GM18909 (cell line): ENCODE data around the gene SIGLEC1.

Experiments
- ATAC-seq: cut with Tn5 transposase; IDR thresholded peaks from one replicate; pipeline ENCODE4 v1.9.1; 2021; ENCODE audit warnings: mild to moderate bottlenecking; ENCODE audit not compliant: unreplicated experiment, poor library complexity

Gene SIGLEC1

DNA sequence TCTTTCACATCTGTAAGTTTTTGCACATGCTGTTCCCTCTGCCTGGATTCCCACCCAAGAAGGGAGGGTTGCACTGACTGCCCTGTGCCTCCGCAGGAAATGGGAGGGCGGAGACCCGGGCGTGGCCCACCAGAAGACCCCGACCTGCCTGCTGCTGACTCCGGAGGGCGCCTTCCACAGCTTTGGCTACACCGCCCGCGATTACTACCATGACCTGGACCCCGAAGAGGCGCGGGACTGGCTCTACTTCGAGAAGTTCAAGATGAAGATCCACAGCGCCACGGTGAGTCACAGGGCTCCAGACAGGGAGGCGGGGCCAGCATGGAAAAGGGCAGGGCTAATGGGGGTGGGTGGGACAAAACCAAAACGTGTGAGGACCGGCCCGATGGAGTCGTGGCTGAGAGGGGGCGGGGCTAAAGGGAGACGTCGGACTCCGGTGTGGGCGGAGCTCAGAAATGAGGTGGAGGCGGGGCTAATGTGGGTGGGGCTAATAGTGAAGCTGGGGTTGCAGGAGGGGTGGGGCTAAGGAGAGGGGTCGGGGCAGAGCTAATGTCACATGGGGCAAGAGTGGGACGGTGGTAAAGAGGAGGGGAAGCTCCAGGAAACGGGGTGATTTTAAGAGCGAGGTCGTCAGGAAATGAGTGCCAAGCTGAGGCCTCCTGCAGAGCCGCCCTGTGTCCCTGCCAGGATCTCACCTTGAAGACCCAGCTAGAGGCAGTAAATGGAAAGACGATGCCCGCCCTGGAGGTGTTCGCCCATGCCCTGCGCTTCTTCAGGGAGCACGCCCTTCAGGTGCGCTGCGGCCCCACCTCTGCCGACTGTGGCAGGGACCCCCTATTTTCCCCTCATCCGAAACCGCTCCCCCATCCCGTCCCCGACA is 32.6 kb upstream of the SIGLEC1 start:
- ATAC-seq, result no peak

DNA sequence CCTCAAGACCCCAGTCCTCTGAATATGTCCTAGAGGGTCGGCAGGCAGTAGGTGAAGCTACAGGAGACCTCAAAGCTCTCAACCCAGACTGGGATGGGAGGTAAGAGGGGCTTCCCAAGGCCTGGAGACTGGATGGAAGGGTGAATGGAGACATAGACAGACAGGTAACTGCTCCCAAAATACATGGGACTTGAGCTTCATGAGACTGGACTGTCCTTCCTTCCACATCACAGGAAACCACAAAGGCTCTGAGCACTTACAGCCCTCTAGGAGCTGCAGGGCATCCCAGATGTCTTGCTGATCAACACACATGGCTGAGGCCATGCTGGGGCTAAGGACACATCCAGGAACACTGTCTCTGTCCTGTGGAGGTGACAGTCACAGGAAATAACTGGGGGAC is 31.6 kb upstream of the SIGLEC1 start:
- no peak for ATAC-seq

GRCh38 chr20:3743251-3743650 is 30.9 kb upstream of the SIGLEC1 start:
- ATAC-seq, result no peak

DNA sequence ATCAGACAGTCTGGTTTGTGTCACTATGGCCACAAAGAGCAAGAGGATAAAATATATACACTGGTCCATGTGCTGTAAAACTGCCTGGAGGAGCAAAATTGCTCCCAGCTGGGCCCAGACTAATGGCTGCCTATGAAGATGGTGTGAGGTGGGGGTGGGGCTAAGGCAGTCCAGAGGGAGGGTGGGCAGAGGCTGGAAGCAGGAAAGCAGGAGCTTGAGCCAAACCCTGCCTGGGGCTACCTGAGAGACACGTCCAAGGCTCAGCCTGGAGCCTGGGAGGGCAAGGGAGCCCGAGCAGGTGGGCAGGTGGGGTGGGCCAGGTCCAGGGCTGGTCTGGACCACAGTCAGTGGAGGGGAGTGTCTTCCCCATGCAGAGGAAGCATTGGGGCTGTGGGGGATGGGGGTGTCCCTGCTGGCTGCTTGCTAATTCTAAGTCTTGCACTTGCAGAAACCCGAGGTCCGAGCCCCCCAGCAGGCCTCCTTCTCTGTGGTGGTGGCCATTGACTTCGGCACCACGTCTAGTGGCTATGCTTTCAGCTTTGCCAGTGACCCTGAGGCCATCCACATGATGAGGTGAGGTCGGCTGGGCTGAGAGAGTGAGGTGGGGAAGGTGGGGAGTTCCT is 29.5 kb upstream of the SIGLEC1 start:
- ATAC-seq, result no peak

GRCh38 chr20:3740615-3741301 is 28.4 kb upstream of the SIGLEC1 start:
- ATAC-seq, result no peak

DNA sequence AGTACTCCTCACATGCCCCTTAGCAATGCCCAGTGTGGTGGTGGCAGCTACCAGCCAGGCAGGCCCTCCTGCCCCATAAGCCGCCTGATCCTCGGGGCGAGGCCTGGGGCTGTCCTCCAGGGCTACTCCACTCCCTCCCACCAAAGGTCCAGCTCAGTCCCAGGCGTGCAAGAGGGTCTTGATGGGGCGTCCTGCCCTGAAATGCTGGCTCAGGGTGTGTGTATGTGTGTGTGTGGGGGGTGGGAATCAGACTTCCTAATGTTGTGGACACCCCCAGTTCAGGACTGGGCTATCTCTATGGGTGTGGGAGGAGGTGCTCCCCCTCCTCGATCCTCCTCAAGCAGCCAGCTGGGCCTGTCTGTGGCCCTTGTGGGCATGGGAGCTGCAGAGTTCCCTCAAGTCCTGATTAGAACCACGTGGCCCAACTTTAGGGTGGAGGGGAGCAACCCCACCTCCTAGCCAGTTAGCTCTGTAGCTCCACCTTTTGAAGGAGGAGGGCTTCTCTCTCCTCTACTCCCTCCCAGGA is 27.6 kb upstream of the SIGLEC1 start:
- no peak for ATAC-seq

- ATAC-seq, result no peak
Observed at GRCh38 chr20:3739054-3739925, 26.9 kb upstream of the SIGLEC1 start.

GRCh38 chr20:3738111-3739053 is 26.0 kb upstream of the SIGLEC1 start:
- no peak for ATAC-seq

- no peak for ATAC-seq
Observed at GRCh38 chr20:3735768-3736167, 23.4 kb upstream of the SIGLEC1 start.

DNA sequence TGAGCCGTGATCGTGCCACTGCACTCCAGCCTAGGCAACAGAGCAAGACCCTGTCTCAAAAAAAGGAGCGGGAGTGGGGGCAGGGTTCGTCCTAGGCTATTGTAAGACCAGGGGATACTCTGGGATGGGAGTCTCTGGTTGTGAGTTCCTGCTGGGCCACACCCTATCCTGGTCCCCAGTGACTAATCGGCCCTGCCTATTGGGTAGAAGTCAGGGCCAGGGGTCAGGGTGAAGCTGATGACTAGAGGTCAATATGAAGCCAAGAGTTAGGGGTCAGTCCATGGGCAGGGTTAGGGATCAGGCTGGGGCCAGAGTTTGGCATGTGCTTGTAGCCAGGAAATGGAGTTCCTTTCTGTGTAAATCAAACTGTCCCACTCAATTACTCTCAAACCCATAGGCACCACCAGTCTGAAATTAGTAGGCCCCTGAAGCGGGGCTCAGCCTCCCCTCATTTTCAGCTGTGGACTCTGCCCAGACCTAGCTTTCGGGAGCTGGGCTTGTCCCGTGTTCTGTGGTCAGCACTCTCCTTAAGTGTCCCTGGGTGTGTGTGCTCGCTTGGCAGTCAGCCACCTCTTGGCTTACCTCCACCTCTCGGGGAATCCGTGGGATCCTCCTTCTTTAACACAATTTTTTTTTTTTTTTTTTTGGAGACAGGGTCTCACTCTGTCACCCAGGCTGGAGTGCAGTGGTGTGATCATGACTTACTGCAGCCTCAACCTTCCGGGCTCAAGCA is 21.9 kb upstream of the SIGLEC1 start:
- no peak for ATAC-seq

DNA sequence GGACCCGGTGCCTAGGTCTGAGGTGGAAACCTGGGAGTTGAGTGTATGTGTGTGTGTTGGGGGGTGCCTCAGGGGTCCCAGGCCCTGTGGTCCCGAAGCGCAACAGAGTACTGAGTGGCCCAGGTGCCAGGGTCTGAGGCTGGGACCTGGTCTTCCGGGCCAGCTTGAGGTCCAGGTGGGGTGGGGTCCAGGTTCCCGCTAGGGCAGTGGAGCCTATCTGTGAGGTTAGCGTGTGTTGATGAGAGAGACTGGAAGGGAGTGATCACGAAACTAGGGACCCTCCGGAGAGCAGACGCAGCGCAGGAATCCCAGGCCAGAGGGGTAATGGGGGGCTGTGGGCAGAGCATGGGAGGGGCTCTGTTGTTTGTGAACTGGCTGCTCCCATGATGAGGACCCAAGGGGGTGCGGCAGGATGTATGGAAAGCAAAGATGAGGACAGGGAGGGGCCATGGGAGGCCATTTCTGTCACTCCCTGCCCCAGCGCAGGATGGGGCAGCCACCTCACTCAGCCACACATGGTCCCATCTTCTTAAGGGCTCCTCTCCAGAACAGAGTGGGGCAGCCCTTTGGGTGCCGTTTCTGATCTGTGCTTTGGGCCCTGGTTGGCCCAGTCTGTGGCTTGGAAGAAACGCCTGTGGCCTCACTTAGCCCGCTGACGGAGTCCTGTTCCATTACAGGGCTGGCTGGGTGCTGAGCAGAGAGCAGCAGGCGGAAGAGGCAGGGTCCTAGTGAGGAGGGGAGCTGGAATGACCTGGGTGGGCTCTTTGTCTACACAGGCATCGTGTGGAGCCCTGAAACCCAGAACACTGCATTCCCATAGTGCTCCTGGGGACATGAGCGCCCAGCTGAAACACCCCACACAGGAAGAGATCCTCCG is 21.0 kb upstream of the SIGLEC1 start:
- ATAC-seq, result no peak

GRCh38 chr20:3732327-3733118 is 20.1 kb upstream of the SIGLEC1 start, which contains the start of gene HSPA12B:
Gene HSPA12B (plus strand): TSS chr20:3732685. CDS start chr20:3738675, 5,990 bp downstream.
- no peak for ATAC-seq

DNA sequence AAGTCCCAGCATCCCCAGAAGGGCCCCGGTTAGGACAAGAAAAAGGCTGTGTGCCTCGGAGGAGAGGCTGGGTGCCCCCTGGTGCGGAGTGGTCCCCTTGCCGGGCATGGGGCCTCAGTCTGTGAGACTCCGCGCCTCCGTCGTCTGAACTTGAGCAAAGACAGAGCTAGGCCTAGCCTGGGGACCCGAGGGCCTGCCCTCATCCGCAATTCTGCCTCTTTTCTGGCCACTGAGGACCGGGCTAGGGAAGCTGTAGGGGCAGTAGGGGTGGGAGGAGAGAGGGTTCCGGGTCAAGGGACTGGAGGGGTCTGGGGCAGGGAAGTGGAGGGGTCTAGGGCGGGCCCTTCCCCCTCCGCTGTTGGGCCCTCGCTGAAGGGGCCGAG is 19.5 kb upstream of the SIGLEC1 start:
- no peak for ATAC-seq

- ATAC-seq, result no peak
Observed at GRCh38 chr20:3730803-3731672, 18.6 kb upstream of the SIGLEC1 start.

DNA sequence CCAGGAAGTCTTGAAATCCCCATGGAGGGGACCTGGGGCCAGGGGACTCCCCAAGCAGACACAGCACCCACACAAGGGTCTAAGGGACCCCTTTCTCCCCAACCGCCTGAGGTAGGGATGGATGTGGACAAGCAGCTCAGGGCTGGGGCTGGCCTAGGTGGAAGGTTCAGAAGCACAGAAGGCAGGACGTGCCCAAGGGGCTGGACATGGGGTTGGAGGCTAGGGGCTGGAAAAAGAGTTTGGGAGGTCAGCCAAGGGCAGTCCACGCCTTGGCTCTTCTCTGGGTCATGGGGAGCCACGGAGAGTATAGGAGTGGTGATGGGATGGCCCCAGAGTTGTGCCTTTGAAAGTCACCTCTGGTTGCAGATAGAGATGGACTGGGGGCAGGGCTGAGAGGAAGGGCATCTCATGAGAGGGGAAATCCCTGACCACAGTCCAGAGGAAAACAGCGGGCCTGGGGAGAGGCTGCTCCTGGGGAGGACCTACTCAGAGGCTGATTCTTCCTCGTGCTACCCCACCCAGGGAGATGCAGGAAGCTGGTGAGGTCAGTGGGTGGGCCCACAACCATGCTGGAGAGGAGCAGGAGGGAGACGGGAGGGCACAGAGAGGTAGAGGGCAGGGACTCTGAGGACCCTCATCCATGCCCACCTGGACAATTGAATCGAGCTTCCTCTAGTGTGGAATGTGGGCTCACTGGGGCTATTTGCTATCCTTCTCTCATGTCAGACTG is 17.6 kb upstream of the SIGLEC1 start:
- no peak for ATAC-seq
